Tibial artery (tissue), 4 donors: ENCODE data around the gene PLK5.

Experiments used
- DNase-seq, 2 donors: peaks; one replicate each; pipeline ENCODE4 v3.0.0-alpha.2; 2019
- H3K27ac ChIP-seq, 2 donors: fragments of 200-600 bp; sonication (generic) in 1 of 2; 1 replicate in 1 of 2; 2 replicates in 1 of 2; pipeline ENCODE4 v1.5.1; 2018 to 2019; ENCODE audit warnings: mild to moderate bottlenecking in 1 of 2
- H3K27me3 ChIP-seq, 2 donors: fragments of 200-600 bp; sonication (generic) in 1 of 2; one replicate each; pipeline versions ENCODE4 v1.5.1 to v1.6.0; 2016 to 2019
- H3K36me3 ChIP-seq, 3 donors: fragments of 200-600 bp; sonication (generic) in 2 of 3; one replicate each; pipeline ENCODE4 v1.5.1; 2016 to 2019; ENCODE audit warnings: mild to moderate bottlenecking in 2 of 3
- H3K4me1 ChIP-seq, 4 donors: fragments of 200-600 bp; sonication (generic) in 2 of 4; 1 replicate in 3 of 4; 2 replicates in 1 of 4; pipeline ENCODE4 v1.5.1; 2016 to 2019
- H3K4me3 ChIP-seq, 2 donors: fragments of 200-600 bp; sonication (generic) in 1 of 2; 1 replicate in 1 of 2; 2 replicates in 1 of 2; pipeline ENCODE4 v1.5.1; 2018 to 2019; ENCODE audit warnings: mild to moderate bottlenecking in 2 of 2
- H3K9me3 ChIP-seq, 3 donors: fragments of 200-600 bp; sonication (generic) in 1 of 3; one replicate each; pipeline ENCODE4 v1.5.1; 2016 to 2019
- intact Hi-C: fragments of 100-400 bp; cut with DNase I; formaldehyde crosslinking; loops from one replicate; pipeline ENCODE4 v1.15.0; 2023; ENCODE audit warnings: low total_unique reads
- TF ChIP-seq, protein P1 (sequence below), 2 experiments: fragments of 200-600 bp in 1 of 2; fragments of 450-650 bp in 1 of 2; IDR thresholded peaks; one replicate each; pipeline ENCODE4 v1.5.1; 2017 to 2019; ENCODE audit warnings: antibody characterized with exemption in 2 of 2, mild to moderate bottlenecking in 1 of 2, moderate library complexity in 1 of 2

PLK5 gene

DNA sequence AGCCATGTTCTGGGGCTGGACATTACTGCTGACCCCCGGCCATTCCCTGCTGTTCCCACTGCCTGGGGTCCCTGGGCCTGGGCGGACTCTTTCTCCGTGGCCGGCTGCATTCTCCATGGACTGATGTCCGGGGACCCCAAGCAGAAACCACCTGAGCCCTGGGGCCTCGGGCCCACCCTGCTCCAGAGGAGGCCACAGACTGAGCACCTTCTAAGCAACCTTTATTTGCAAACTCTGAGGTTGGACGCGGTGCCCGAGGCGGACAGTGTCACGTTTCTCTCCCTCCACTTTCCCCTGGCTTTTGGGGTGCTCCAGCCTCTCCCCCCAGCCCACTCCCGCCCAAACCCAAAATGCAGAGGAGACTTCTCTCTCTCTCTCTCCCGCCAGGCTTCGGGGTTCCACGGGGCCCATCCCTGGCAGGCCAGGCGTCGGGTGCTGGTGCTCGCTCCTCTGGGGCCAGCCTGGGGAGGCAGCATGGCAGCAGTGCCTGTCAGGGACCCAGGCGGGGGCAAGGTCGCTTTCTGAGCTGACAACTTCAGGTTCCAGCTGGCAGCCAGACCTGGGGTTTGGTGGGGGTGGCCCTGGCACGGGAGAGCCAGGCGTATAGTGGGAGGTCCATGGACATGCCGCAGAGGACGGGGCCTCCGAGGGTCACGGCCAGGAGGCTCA lies 42.5 kb upstream of the PLK5 start:
- intact Hi-C loops, result no loop called here
- no peak for DNase-seq
- Histone ChIP-seq H3K36me3 (peaks cover 0 to 9% (median 3%) of the 10 kb centered on the region in 3 donors), H3K4me3 (no peak overlapping the region), H3K27ac (no peak overlapping the region), H3K27me3 (peaks cover 0 to 17% of the 10 kb centered on the region in 2 donors), H3K9me3 (no peaks in the 10 kb centered on the region), H3K4me1 (peaks cover 0 to 22% (median 18%) of the 10 kb centered on the region in 4 donors)
- TF ChIP-seq, protein P1, sequence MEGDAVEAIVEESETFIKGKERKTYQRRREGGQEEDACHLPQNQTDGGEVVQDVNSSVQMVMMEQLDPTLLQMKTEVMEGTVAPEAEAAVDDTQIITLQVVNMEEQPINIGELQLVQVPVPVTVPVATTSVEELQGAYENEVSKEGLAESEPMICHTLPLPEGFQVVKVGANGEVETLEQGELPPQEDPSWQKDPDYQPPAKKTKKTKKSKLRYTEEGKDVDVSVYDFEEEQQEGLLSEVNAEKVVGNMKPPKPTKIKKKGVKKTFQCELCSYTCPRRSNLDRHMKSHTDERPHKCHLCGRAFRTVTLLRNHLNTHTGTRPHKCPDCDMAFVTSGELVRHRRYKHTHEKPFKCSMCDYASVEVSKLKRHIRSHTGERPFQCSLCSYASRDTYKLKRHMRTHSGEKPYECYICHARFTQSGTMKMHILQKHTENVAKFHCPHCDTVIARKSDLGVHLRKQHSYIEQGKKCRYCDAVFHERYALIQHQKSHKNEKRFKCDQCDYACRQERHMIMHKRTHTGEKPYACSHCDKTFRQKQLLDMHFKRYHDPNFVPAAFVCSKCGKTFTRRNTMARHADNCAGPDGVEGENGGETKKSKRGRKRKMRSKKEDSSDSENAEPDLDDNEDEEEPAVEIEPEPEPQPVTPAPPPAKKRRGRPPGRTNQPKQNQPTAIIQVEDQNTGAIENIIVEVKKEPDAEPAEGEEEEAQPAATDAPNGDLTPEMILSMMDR (IDR thresholded peaks at IDR 0.05), result no peak

GRCh38 chr19:1481893-1482360 lies 42.0 kb upstream of the PLK5 start:
- intact Hi-C loops, result no loop called here
- TF ChIP-seq, protein P1 (IDR thresholded peaks at IDR 0.05), result no peak
- peaks cover 0 to 22% (median 18%) of the 10 kb centered on the region in 4 donors for H3K4me1 ChIP-seq
- no peaks in the 10 kb centered on the region for H3K9me3 ChIP-seq
- H3K36me3 ChIP-seq, result peaks cover 0 to 4% (median 0%) of the 10 kb centered on the region in 3 donors
- no peak overlapping the region for H3K4me3 ChIP-seq
- no peak for DNase-seq
- no peak overlapping the region for H3K27ac ChIP-seq
- peaks cover 0 to 13% of the 10 kb centered on the region in 2 donors for H3K27me3 ChIP-seq

- intact Hi-C loops, result no loop called here
- Histone ChIP-seq H3K27ac (no peak overlapping the region), H3K27me3 (peaks cover 0 to 9% of the 10 kb centered on the region in 2 donors), H3K4me1 (peaks cover 0 to 18% (median 16%) of the 10 kb centered on the region in 4 donors), H3K4me3 (no peak overlapping the region), H3K36me3 (no peaks in the 10 kb centered on the region), H3K9me3 (no peaks in the 10 kb centered on the region)
- TF ChIP-seq, protein P1 (IDR thresholded peaks at IDR 0.05), result no peak
- no peak for DNase-seq
These were observed 41.3 kb upstream of the PLK5 start for GRCh38 chr19:1482361-1483130.

GRCh38 chr19:1483131-1483978 lies 40.5 kb upstream of the PLK5 start:
- intact Hi-C loops, result no loop called here
- no peak for DNase-seq
- Histone ChIP-seq H3K27ac (no peak overlapping the region), H3K4me3 (no peak overlapping the region), H3K9me3 (no peaks in the 10 kb centered on the region), H3K36me3 (no peaks in the 10 kb centered on the region), H3K4me1 (peaks cover 0 to 12% (median 9%) of the 10 kb centered on the region in 4 donors), H3K27me3 (peaks cover 0 to 9% of the 10 kb centered on the region in 2 donors)
- TF ChIP-seq, protein P1 (IDR thresholded peaks at IDR 0.05), result no peak

- TF ChIP-seq, protein P1 (IDR thresholded peaks at IDR 0.05), result no peak
- intact Hi-C loops, result no loop called here
- no peak overlapping the region for H3K27ac ChIP-seq
- no peak for DNase-seq
- peaks cover 0 to 8% (median 5%) of the 10 kb centered on the region in 4 donors for H3K4me1 ChIP-seq
- no peaks in the 10 kb centered on the region for H3K9me3 ChIP-seq
- H3K4me3 ChIP-seq, result no peak overlapping the region
- no peaks in the 10 kb centered on the region for H3K36me3 ChIP-seq
- peaks cover 0 to 9% of the 10 kb centered on the region in 2 donors for H3K27me3 ChIP-seq
These were observed 39.9 kb upstream of the PLK5 start for GRCh38 chr19:1483979-1484428.
